ENCODE measurements around the gene KCNK7.

GRCh38 chr11:65548395-65548794 lies 47.2 kb downstream of the KCNK7 start:
- no peak for TF ChIP-seq POLR2A (IDR thresholded peaks at IDR 0.05)
- no peak for TF ChIP-seq CTCF (IDR thresholded peaks at IDR 0.05)

Measured in body of pancreas (tissue), 4 donors.